Astrocyte of the cerebellum (primary cell): ENCODE results near the gene SUFU.
"Not testable (repeated sequence)": the region's sequence is repeated elsewhere in the genome, so short reads cannot be mapped to it uniquely, and the experiment has no call there.

Experiments
- DNase-seq: peaks from one replicate; pipeline ENCODE4 v3.0.0-alpha.2; 2011; ENCODE audit warnings: low read depth
- H3K4me3 ChIP-seq: 2 replicates; pipeline ENCODE4 v1.5.1; 2011; ENCODE audit warnings: mild to moderate bottlenecking, low read depth, low read length, moderate library complexity
- CTCF ChIP-seq: IDR thresholded peaks from 2 replicates; pipeline ENCODE4 v1.5.1; 2012; ENCODE audit warnings: low read length, low read depth, moderate library complexity, mild to moderate bottlenecking; ENCODE audit errors: missing control alignments
- in situ Hi-C: cut with HindIII; loops from 2 replicates; pipeline ENCODE4 v1.10.0; 2017; ENCODE audit warnings: low sequenced_read_pairs

Gene SUFU

GRCh38 chr10:102503264-102504178 is at the start of gene SUFU:
Gene SUFU (plus strand): TSS chr10:102503972. CDS start chr10:102504153, 181 bp downstream.
- peak; percentile 98 for DNase-seq

GRCh38 chr10:102454662-102455487 is 48.9 kb upstream of the SUFU start:
- DNase-seq, H3K4me3 ChIP-seq, in situ Hi-C loops: not testable (repeated sequence)

More at GRCh38 chr10:102503264-102504178, at the start of gene SUFU:
- in situ Hi-C loops: loop anchor here (10.0 kb wide), 2 partner anchors 91 to 279 kb away; partner anchors contain the start of gene ELOVL3
- TF ChIP-seq CTCF: peak; percentile 93
- H3K4me3 ChIP-seq: peak within 1 kb of the TSS; percentile 98

GRCh38 chr10:102455893-102456471 is 47.8 kb upstream of the SUFU start:
- TF ChIP-seq CTCF: no peak

GRCh38 chr10:102457591-102458150 is 46.1 kb upstream of the SUFU start:
- no peak for TF ChIP-seq CTCF
- DNase-seq: no peak
- in situ Hi-C loops: no loop called here
- H3K4me3 ChIP-seq: no peak overlapping the region

More at GRCh38 chr10:102455893-102456471, 47.8 kb upstream of the SUFU start:
- DNase-seq: peak; percentile 38
- in situ Hi-C loops: no loop called here
- no peak overlapping the region for H3K4me3 ChIP-seq

GRCh38 chr10:102458656-102459055 is 45.1 kb upstream of the SUFU start:
- in situ Hi-C loops: no loop called here
- H3K4me3 ChIP-seq: no peak overlapping the region
- no peak for DNase-seq
- TF ChIP-seq CTCF: no peak

GRCh38 chr10:102460836-102461186 is 43.0 kb upstream of the SUFU start:
- peak overlapping the region; percentile 49 for H3K4me3 ChIP-seq
- no peak for TF ChIP-seq CTCF
- no peak for DNase-seq
- in situ Hi-C loops: no loop called here
